Stimulated activated CD8-positive, alpha-beta memory T cell treated with anti-CD3 and anti-CD28 coated beads, Interleukin-15, amount 100 ng/mL, for 4 hours (primary cell): Measurements from ENCODE around the gene SAMM50.
A peak's percentile ranks its signal among the peaks of the same experiment; 100 is the strongest.

ENCODE experiments used
- DNase-seq, 2 donors: peaks; one replicate each; pipeline ENCODE4 v3.0.0-alpha.2; 2020; ENCODE audit warnings: low read depth in 2 of 2

SAMM50 gene

DNA sequence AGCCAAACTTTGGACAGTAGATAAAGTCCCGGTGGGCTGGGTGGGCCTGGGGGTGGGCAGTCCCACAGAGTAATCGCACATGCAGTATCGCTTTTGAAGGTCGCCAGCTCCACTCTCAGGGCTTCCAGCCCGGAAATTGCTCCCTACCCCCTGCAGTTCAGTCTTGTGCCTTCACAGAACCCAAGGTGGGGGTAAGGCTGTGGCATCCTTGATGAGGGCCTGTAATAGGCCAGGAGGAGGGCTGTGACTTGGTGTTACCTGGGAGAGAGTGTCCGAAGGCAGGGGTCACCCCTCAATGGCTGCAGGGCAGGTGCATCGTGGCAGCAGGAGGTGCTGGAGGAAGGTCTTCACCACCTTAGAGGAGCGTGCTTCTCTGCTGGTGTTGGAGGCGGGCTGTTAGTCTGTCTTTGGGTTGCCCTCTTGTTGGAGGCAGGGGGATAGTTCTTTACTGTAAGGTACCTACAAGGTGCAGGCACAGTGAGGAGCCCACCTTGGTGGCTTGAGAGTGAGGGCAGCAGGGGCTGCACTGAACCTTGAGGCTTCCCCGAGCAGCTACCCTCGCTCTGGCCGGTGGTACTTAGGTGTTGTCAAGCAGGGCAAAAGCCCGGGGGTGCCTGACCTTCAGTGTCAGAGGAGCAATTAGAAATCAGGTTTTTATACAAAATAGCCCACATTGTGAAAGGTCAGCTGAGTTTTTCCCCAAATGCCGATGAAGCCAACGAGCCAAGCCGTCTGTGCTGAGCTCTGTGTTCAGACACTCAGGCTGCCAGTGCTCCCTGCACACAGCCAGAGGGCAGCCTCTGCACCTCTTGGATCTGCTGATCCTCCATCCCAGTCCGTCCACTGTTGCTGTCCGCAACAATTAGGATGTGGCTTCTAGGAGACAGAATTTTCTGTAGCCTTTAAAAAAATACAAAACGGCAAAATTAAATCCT lies 21.9 kb downstream of the SAMM50 start:
- no peak for DNase-seq

- DNase-seq = no peak
Observed at GRCh38 chr22:43978558-43978957, 23.3 kb downstream of the SAMM50 start.

- no peak for DNase-seq
Observed at GRCh38 chr22:43980579-43980978, 25.3 kb downstream of the SAMM50 start.

- no peak for DNase-seq
Observed at GRCh38 chr22:43980996-43981395, 25.8 kb downstream of the SAMM50 start.

- no peak for DNase-seq
Observed at GRCh38 chr22:43983808-43984207, 28.6 kb downstream of the SAMM50 start.

GRCh38 chr22:43985532-43985931 lies 30.3 kb downstream of the SAMM50 start:
- no peak for DNase-seq

DNA sequence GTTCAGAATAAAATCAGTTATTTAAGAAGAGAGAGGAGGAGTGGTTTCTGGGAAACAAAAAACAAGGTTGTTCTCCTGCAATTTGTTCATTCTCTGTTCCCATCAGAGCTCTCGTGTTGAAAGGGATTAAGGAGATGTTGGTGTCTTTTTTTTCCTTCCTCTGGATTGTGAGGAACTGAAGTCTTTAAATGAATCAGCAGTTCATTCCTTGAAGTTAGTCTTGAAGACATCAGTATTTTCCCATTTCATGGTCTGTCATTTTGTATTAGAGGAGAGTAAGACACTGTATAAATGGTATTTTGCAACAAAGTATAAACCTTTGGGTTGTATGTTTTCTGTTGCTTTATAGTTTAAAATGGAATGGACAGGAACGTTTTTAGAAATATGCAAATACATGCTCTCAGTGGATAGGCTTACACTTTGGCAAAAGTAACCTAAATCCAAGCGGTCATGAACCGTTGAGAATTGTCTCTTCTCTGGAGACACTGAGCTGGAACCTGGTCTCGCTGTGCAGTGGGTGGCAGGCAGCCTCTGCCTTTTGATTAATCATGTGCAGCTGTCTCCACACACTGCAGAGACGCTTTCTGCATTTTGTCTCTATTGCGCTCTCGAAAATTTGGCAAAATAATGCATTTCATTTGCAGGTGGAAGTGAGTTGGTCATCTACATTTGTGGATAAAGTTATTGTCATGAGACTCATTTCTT lies 33.0 kb downstream of the SAMM50 start:
- no peak for DNase-seq

- no peak for DNase-seq
Observed at GRCh38 chr22:43988960-43989359, 33.7 kb downstream of the SAMM50 start.

DNA sequence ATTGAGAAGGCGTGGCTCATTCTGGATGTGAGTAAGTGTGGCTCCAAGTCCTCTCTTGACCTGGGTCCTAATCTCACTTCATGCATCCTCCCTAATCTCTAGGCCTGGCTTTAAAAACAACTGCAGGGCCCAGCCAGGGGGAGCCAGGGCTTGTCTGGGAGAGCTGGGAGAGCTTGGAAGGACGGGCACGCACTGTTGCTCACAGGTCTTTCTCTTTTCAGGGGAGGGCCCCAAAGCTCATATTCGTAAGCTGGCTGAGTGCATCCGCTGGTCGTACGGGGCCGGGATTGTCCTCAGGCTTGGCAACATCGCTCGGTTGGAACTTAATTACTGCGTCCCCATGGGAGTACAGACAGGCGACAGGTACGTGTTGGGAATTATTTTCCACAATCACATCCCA lies 34.8 kb downstream of the SAMM50 start:
- DNase-seq = no peak

- no peak for DNase-seq
Observed at GRCh38 chr22:43991316-43992020, 36.2 kb downstream of the SAMM50 start.

DNA sequence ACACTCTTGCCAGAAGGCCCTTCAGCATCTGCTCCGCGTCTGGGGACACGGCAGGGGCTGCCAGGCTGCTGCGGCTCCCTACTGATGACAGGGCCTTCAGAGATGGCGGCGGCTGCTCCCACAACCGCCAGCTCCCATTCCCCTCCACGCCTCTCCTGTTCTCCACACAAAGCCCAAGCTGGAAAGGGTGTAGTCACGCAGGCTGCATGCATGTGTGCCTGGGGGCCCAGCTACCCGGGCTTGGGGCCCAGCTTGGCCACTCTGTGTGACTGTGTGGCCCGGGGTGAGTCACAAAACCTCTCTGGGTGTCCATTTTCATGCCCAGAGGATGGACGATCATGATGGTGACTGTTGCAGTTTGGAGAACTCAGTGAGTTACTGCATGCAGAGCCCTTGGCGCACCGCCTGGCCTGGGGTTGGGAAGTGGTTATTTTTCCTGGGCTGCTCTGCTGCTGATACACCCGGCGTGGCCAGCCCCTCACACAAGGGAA lies 37.1 kb downstream of the SAMM50 start:
- DNase-seq = no peak

GRCh38 chr22:43993072-43993760 lies 38.0 kb downstream of the SAMM50 start:
- DNase-seq = peak; percentile 18 to 24

DNA sequence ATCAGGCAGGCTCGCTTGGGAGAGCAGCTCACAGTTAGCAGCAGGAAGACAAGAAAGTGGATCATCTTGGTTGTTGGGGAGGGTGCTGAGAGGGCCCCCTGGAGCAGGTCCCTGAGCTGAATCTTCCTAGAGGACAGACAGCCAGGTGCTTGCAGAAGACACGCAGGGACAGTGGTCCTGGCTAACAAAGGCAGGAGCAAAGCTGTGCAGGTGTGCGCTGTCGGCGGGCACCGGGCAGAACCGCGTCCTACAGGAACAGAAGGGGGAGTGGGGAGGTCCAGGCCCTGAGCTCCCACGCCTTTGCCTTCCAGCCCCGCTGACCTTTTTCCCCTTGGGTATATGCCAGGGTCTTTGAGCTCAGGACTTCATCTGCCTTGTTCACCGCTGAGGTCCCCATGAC lies 38.8 kb downstream of the SAMM50 start:
- DNase-seq = no peak

GRCh38 chr22:43994416-43994815 lies 39.2 kb downstream of the SAMM50 start:
- DNase-seq = no peak

GRCh38 chr22:43995057-43995685 lies 39.9 kb downstream of the SAMM50 start:
- DNase-seq = no peak

DNA sequence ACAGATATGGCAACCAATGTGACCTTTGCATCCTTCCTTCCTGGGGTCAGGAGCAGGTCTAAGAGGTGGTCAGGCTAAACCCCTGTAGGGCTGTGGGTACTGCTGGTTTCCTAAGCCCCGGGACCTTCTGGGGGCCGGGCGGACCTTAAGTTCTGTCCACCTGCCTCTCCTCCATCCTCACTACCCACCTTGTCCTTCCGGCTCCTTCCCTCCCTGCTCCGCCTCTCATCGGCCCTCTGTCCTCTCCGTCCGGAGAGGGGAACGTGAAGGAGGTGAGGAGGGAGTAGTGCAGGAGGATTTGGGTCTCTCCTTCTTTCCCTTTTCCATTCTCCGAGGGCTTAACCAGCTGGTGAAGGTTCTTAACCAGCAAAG lies 40.5 kb downstream of the SAMM50 start:
- no peak for DNase-seq

- peak; percentile 51 to 61 for DNase-seq
Observed at GRCh38 chr22:43996170-43996980, 41.1 kb downstream of the SAMM50 start.

GRCh38 chr22:43996981-43997265 lies 41.7 kb downstream of the SAMM50 start:
- no peak for DNase-seq

DNA sequence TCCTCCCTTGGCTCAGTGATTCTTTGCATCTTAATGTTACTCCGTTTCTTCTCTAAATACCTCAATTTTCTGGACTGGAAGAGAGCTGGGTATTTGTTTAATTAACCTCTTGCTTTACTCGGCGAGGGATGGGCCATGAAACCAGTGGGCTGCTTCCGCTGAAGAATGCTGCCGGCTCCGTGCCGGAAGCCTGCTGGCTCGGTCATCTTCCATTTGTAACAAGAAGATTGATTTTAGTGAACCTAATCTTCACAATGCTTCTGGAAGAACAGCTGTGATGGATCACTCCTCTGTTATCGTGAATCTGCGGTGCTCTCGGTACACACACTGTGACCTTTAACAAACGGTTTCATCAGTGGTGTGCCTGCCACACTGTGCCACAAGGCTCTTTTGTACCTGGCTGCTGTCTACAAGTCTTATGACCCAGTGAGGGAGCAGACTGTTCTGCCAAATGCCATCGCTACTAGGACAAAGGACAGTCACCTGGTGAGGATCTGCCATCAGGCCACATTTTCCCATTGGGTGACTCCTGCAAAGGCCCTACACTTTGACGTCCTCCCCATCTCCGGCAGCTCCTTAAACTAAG lies 43.5 kb downstream of the SAMM50 start:
- no peak for DNase-seq

DNA sequence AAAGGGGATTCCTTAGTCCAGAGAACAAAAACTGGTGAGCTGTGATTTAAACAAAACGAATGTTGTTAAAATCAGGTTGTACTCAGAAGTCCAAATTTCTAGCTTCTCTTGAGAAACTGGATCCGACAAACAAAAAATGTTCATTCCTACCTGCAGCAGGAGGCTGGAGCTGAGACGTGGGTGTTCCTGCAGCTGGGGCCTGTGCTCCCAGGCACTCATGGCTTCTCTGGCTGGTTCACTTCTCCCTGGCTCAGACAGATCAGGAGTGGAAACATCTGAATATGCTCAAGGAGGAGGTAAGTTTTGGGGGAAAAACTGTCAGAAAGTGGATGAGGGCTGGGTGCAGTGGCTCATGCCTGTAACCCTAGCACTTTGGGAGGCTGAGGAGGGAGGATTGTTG lies 44.1 kb downstream of the SAMM50 start:
- DNase-seq = no peak
